Measurements from ENCODE around the gene METRN. TPM values are rescaled to one million over a fixed set of nuclear protein-coding genes. Genes with fewer than 3 reads are reported as not detected.

METRN gene
- total and polyA plus RNA-seq, 2 of the 4 experiments (the other 2 are of a cell fraction), result 6.1 to 48.2 TPM

- CTCF ChIA-PET, result no interaction called here
- intact Hi-C loops (cut with micrococcal nuclease) (no loop called here), dilution Hi-C loops (cut with HindIII; ENCODE audit: low sequenced_read_pairs, unreplicated experiment) (no loop called here), in situ Hi-C loops (cut with MboI; ENCODE audit: low sequenced_read_pairs) (no loop called here)
- H3K9me1 ChIP-seq (ENCODE audit: insufficient read depth, low read length), result no peaks in the 10 kb centered on the region
- WGBS, 2 experiments (ENCODE audit: extremely low coverage in 2 of 2, insufficient read length in 1 of 2), result 75% methylated on average over 14 of the region's 37 CpGs; no CpG with 5 or more reads in 1 of the 2 experiments
- H2BK5ac ChIP-seq (ENCODE audit: low read depth, low read length, poor library complexity, severe bottlenecking), result no peak within 1 kb of the TSS
- BruUV-seq (replicated peaks), result no TSS peak
- H3K23ac ChIP-seq (ENCODE audit: low read depth, low read length), result no peak within 1 kb of the TSS
- H3K4me1 ChIP-seq (ENCODE audit: control insufficient read depth, insufficient read depth, low read length), result no peaks in the 10 kb centered on the region
- peaks cover 3% of the 10 kb centered on the region for H3K9me3 ChIP-seq (ENCODE audit: control insufficient read depth, insufficient read depth, low read length)
- H3K27me3 ChIP-seq (ENCODE audit: control insufficient read depth, insufficient read depth, low read length), result peaks cover 4% of the 10 kb centered on the region; the same call in 1 of the 2 replicates
- TF ChIP-seq MAFK (IDR thresholded peaks at IDR 0.05; ENCODE audit: low read depth, low read length) (no peak), RAD21 (IDR thresholded peaks at IDR 0.05; ENCODE audit: low read length) (no peak), CTCF (conservative IDR thresholded peaks at IDR 0.05; ENCODE audit: low read depth, low read length) (no peak), MAZ (IDR thresholded peaks at IDR 0.05; ENCODE audit: borderline replicate concordance, low read depth, low read length) (no peak), BHLHE40 (IDR thresholded peaks at IDR 0.05; ENCODE audit: low read depth, low read length) (no peak), MXI1 (IDR thresholded peaks at IDR 0.05; ENCODE audit: borderline replicate concordance, low read depth, low read length) (no peak), USF2 (IDR thresholded peaks at IDR 0.05; ENCODE audit: low read depth, low read length) (no peak), SMC3 (IDR thresholded peaks at IDR 0.05; ENCODE audit: low read depth, low read length) (no peak), CEBPB (IDR thresholded peaks at IDR 0.05; ENCODE audit: low read depth, low read length) (no peak), RCOR1 (IDR thresholded peaks at IDR 0.05; ENCODE audit: insufficient replicate concordance, low read length) (no peak)
- H2AK9ac ChIP-seq (replicated peaks; ENCODE audit: low read depth, low read length, poor library complexity), result peak within 1 kb of the TSS; percentile 13
- H3K18ac ChIP-seq (ENCODE audit: low read depth, low read length), result no peak within 1 kb of the TSS
- no peak within 1 kb of the TSS for H3K14ac ChIP-seq (replicated peaks; ENCODE audit: low read depth, low read length)
- H4K20me1 ChIP-seq (ENCODE audit: insufficient read depth, low read length), result no peaks in the 10 kb centered on the region
- no peak within 1 kb of the TSS for H4K91ac ChIP-seq (ENCODE audit: insufficient read depth, low read depth, low read length)
- H2BK120ac ChIP-seq (ENCODE audit: low read depth, low read length), result no peak within 1 kb of the TSS
- DNase-seq, result no peak
- no peak within 1 kb of the TSS for H2BK20ac ChIP-seq (ENCODE audit: low read depth, low read length)
- POLR2A ChIA-PET (ENCODE audit: unreplicated experiment), result no interaction called here
- H4K8ac ChIP-seq (ENCODE audit: low read depth in 2 of 2, low read length in 2 of 2), result no peak within 1 kb of the TSS
- no peak within 1 kb of the TSS; the same call in 1 of the 2 replicates for H2AK5ac ChIP-seq (ENCODE audit: low read depth, low read length)
- H3K36me3 ChIP-seq (ENCODE audit: control insufficient read depth, insufficient read depth, low read length), result no peaks in the 10 kb centered on the region
- no peak within 1 kb of the TSS for H3K4me3 ChIP-seq (ENCODE audit: insufficient read depth, low read depth, low read length)
- H3K56ac ChIP-seq (ENCODE audit: extremely low read depth, insufficient read depth, low read length), result no peak within 1 kb of the TSS
- no peak within 1 kb of the TSS for H3K4ac ChIP-seq (ENCODE audit: low read depth, low read length)
- ATAC-seq (ENCODE audit: low read depth), result no peak
- no peaks in the 10 kb centered on the region for H3K79me1 ChIP-seq (ENCODE audit: low read depth in 1 of 2, low read length in 2 of 2)
- no peak within 1 kb of the TSS for H3K4me2 ChIP-seq (ENCODE audit: low read depth, low read length)
- no peak within 1 kb of the TSS for H3K9ac ChIP-seq (ENCODE audit: low read depth, low read length)
- H2BK15ac ChIP-seq (ENCODE audit: low read depth, low read length), result no peak within 1 kb of the TSS
- peak within 1 kb of the TSS; percentile 43 for H2AFZ ChIP-seq (replicated peaks; ENCODE audit: low read length, poor library complexity)
- H4K5ac ChIP-seq (ENCODE audit: low read depth, low read length), result no peak within 1 kb of the TSS
- H3K27ac ChIP-seq (ENCODE audit: insufficient read depth, low read length), result no peak within 1 kb of the TSS
Measured at GRCh38 chr16:760545-761343, 45.8 kb downstream of the METRN start, which contains the start of gene MSLN. TSS of gene MSLN (plus strand) at chr16:760734. CDS start at chr16:762681, 1,947 bp downstream.
